Neural cell (in vitro differentiated cells): ENCODE measurements around the gene PDE2A. TPM values are rescaled to one million over a fixed set of nuclear protein-coding genes. Genes with fewer than 3 reads are reported as not detected.

Source experiments
- H2AFZ ChIP-seq: fragments of 200-600, 300-800 bp; sonication (generic), shearing (Covaris generic); 2 replicates; pipeline ENCODE4 v1.6.0; 2014; ENCODE audit warnings: low read depth, mild to moderate bottlenecking, antibody characterized with exemption, low read length, moderate library complexity
- H3F3A ChIP-seq: fragments of 200-600 bp; shearing (Covaris generic); 2 replicates; pipeline ENCODE4 v1.6.1; 2016; ENCODE audit warnings: mild to moderate bottlenecking, moderate library complexity, mixed read lengths, antibody characterized with exemption, low read length; ENCODE audit not compliant: insufficient read depth, poor library complexity, severe bottlenecking
- H3K27ac ChIP-seq: fragments of 200-600, 300-800 bp; sonication (generic), shearing (Covaris generic); 2 replicates; pipeline ENCODE4 v1.5.1; 2014; ENCODE audit warnings: mild to moderate bottlenecking, low read length, moderate library complexity
- H3K27me3 ChIP-seq: fragments of 300-800, 200-600 bp; sonication (generic), shearing (Covaris generic); 2 replicates; pipeline ENCODE4 v1.6.0; 2014; ENCODE audit warnings: mild to moderate bottlenecking, low read depth, low read length, moderate library complexity; ENCODE audit not compliant: insufficient read depth
- H3K36me3 ChIP-seq: fragments of 300-800, 200-600 bp; sonication (generic), shearing (Covaris generic); 2 replicates; pipeline ENCODE4 v1.5.1; 2014; ENCODE audit warnings: mild to moderate bottlenecking, antibody characterized with exemption, low read length, moderate library complexity; ENCODE audit not compliant: insufficient read depth
- H3K4me2 ChIP-seq: fragments of 300-800, 200-600 bp; sonication (generic), shearing (Covaris generic); 2 replicates; pipeline ENCODE4 v1.6.0; 2014; ENCODE audit warnings: mild to moderate bottlenecking, low read length
- H3K4me3 ChIP-seq: fragments of 300-800, 200-600 bp; sonication (generic), shearing (Covaris generic); 2 replicates; pipeline ENCODE4 v1.5.1; 2014; ENCODE audit warnings: mild to moderate bottlenecking, low read length, moderate library complexity
- H3K79me2 ChIP-seq: fragments of 200-600 bp; shearing (Covaris generic); replicated peaks from 2 replicates; pipeline ENCODE4 v1.6.0; 2014; ENCODE audit warnings: mild to moderate bottlenecking, low read length, moderate library complexity; ENCODE audit not compliant: insufficient read depth
- H3K9ac ChIP-seq: fragments of 300-800, 200-600 bp; sonication (generic), shearing (Covaris generic); 2 replicates; pipeline ENCODE4 v1.6.1; 2016; ENCODE audit warnings: mild to moderate bottlenecking, low read length, mixed read lengths
- H3K9me2 ChIP-seq: fragments of 200-600 bp; shearing (Covaris generic); 2 replicates; pipeline ENCODE4 v1.6.1; 2016; ENCODE audit warnings: mild to moderate bottlenecking, low read length, mixed read lengths; ENCODE audit not compliant: insufficient read depth
- H3K9me3 ChIP-seq: fragments of 200-600, 300-800 bp; sonication (generic), shearing (Covaris generic); 2 replicates; pipeline ENCODE4 v1.6.1; 2016; ENCODE audit warnings: mild to moderate bottlenecking, mixed run types, low read length, moderate library complexity, mixed read lengths
- H4K20me1 ChIP-seq: fragments of 200-600 bp; shearing (Covaris generic); 2 replicates; pipeline ENCODE4 v1.6.1; 2016; ENCODE audit warnings: mild to moderate bottlenecking, mixed run types; ENCODE audit not compliant: insufficient read depth
- CTCF ChIP-seq: fragments of 450-650 bp; IDR thresholded peaks from 2 replicates; pipeline ENCODE4 v1.5.1; 2014; ENCODE audit warnings: antibody characterized with exemption, mild to moderate bottlenecking, moderate library complexity; ENCODE audit not compliant: poor library complexity, severe bottlenecking
- EP300 ChIP-seq: fragments of 450-650 bp; conservative IDR thresholded peaks from 2 replicates; pipeline ENCODE4 v1.6.1; 2014; ENCODE audit warnings: antibody characterized with exemption, mild to moderate bottlenecking, moderate library complexity; ENCODE audit not compliant: poor library complexity, severe bottlenecking
- EZH2 ChIP-seq: fragments of 200-600, 300-800 bp; shearing (Covaris generic), sonication (generic); IDR thresholded peaks from 2 replicates; pipeline ENCODE4 v1.6.1; 2014; ENCODE audit warnings: antibody characterized with exemption, low read length, borderline replicate concordance, mild to moderate bottlenecking; ENCODE audit not compliant: insufficient read depth, poor library complexity, severe bottlenecking
- MXI1 ChIP-seq: fragments of 450-650 bp; conservative IDR thresholded peaks from 2 replicates; pipeline ENCODE4 v1.6.1; 2014; ENCODE audit warnings: antibody characterized with exemption, mild to moderate bottlenecking; ENCODE audit not compliant: poor library complexity, severe bottlenecking
- POLR2AphosphoS5 ChIP-seq: IDR thresholded peaks from 2 replicates; pipeline ENCODE4 v1.6.1; 2012
- RAD21 ChIP-seq: fragments of 450-650 bp; conservative IDR thresholded peaks from 2 replicates; pipeline ENCODE4 v1.6.1; 2014; ENCODE audit warnings: antibody characterized with exemption, mild to moderate bottlenecking, moderate library complexity
- REST ChIP-seq: IDR thresholded peaks from 2 replicates; pipeline ENCODE4 v1.6.1; 2012; ENCODE audit warnings: borderline replicate concordance
- SMC3 ChIP-seq: fragments of 450-650 bp; conservative IDR thresholded peaks from 2 replicates; pipeline ENCODE4 v1.6.1; 2014; ENCODE audit warnings: antibody characterized with exemption, mild to moderate bottlenecking, moderate library complexity; ENCODE audit not compliant: poor library complexity
- TAF1 ChIP-seq: IDR thresholded peaks from 2 replicates; pipeline ENCODE4 v1.6.1; 2012; ENCODE audit warnings: low read depth
- polyA plus RNA-seq: library from polyadenylated mRNA; depleted of rRNA; stranded (reverse); fragments of >200 nt; gene quantifications from 2 replicates; pipeline ENCODE4 v1.2.3, GENCODE V29; 2014

Gene PDE2A
- polyA plus RNA-seq, 1 donor from 2014 or later, result 11.6 TPM

- TF ChIP-seq EZH2, result no peak
- no peak for TF ChIP-seq MXI1
- TF ChIP-seq REST, result no peak
- no peak for TF ChIP-seq TAF1
- TF ChIP-seq POLR2AphosphoS5, result no peak
- TF ChIP-seq CTCF, result no peak
- no peak for TF ChIP-seq EP300
- no peak for TF ChIP-seq SMC3
- TF ChIP-seq RAD21, result no peak
- H3K79me2 ChIP-seq, result no peaks in the 10 kb centered on the region
- no peaks in the 10 kb centered on the region for H3K36me3 ChIP-seq
- H4K20me1 ChIP-seq, result no peaks in the 10 kb centered on the region
- H3K4me3 ChIP-seq, result no peak overlapping the region
- no peak overlapping the region for H3K4me2 ChIP-seq
- H3F3A ChIP-seq, result no peaks in the 10 kb centered on the region
- no peak overlapping the region for H3K27ac ChIP-seq
- H3K27me3 ChIP-seq, result no peaks in the 10 kb centered on the region
- no peaks in the 10 kb centered on the region for H3K9me3 ChIP-seq
- no peak overlapping the region for H3K9ac ChIP-seq
- no peaks in the 10 kb centered on the region for H3K9me2 ChIP-seq
- H2AFZ ChIP-seq, result no peak overlapping the region
Measured at GRCh38 chr11:72661486-72661885, 12.7 kb downstream of the PDE2A start.

DNA sequence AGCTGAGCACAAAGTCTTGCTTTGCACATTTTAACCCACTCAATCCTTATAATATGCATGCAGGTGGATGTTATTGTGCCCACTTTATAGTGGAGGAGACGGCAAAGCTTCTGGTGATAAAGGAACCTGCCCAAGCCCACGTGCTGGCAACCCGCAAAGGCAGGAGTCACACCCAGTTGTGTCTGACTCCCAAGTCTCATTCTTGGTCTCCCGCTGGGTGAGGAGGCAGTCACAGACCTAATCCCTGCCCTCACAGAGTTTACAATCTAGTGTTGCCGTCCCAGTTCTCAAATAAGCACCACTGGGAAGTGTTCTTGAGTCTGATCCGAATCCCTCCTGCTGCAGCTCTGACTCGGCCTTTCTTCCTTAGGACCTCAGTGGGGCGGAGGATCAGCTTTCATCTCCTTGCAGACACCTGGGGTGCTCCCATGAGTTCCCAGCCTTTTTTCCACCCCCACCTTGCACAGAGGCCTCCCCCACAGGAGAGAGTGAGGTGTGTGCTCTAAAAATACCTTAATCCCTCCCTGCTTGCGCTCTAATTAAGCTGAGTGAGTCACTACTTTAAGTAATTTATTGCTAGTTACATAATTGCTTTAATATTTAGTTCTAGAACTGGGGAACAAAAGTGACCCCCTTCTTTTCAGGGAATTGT, 15.1 kb downstream of the PDE2A start:
- Histone ChIP-seq H3K9ac (no peak overlapping the region), H4K20me1 (no peaks in the 10 kb centered on the region), H3K36me3 (no peaks in the 10 kb centered on the region), H2AFZ (no peak overlapping the region), H3K27me3 (no peaks in the 10 kb centered on the region), H3K9me2 (no peaks in the 10 kb centered on the region), H3F3A (no peaks in the 10 kb centered on the region), H3K9me3 (no peaks in the 10 kb centered on the region), H3K4me2 (no peak overlapping the region), H3K79me2 (no peaks in the 10 kb centered on the region), H3K27ac (no peak overlapping the region), H3K4me3 (no peak overlapping the region)
- TF ChIP-seq TAF1, result no peak
- TF ChIP-seq REST, result no peak
- no peak for TF ChIP-seq EP300
- TF ChIP-seq SMC3, result no peak
